OCI-LY1 (cell line): ENCODE measurements around the gene METRN.
"Not testable (repeated sequence)": the region's sequence is repeated elsewhere in the genome, so short reads cannot be mapped to it uniquely, and the experiment has no call there.

Experiments used
- H2AFZ ChIP-seq: fragments of 200-600 bp; sonication (generic), shearing (Covaris generic); 2 replicates; pipeline ENCODE4 v1.6.0; 2014; ENCODE audit warnings: antibody characterized with exemption, mild to moderate bottlenecking, low read length
- H3F3A ChIP-seq: fragments of 200-600 bp; sonication (generic), shearing (Covaris generic); 2 replicates; pipeline ENCODE4 v1.6.0; 2014; ENCODE audit warnings: mild to moderate bottlenecking, antibody characterized with exemption, low read length, moderate library complexity; ENCODE audit not compliant: insufficient read depth
- H3K27ac ChIP-seq: fragments of 200-600 bp; sonication (generic); 2 replicates; pipeline ENCODE4 v1.5.1; 2014; ENCODE audit warnings: low read length, mixed run types, mild to moderate bottlenecking, low read depth; ENCODE audit not compliant: poor library complexity, severe bottlenecking
- H3K27me3 ChIP-seq: fragments of 200-600 bp; sonication (generic); 2 replicates; pipeline ENCODE4 v1.6.0; 2014; ENCODE audit warnings: antibody characterized with exemption, mild to moderate bottlenecking, low read length, moderate library complexity; ENCODE audit not compliant: insufficient read depth
- H3K36me3 ChIP-seq: fragments of 200-600 bp; sonication (generic); 2 replicates; pipeline ENCODE4 v1.6.1; 2014; ENCODE audit warnings: mild to moderate bottlenecking, antibody characterized with exemption, low read length, moderate library complexity, mixed read lengths; ENCODE audit not compliant: insufficient read depth
- H3K4me1 ChIP-seq: fragments of 200-600 bp; sonication (generic); 2 replicates; pipeline ENCODE4 v1.5.1; 2014; ENCODE audit warnings: mild to moderate bottlenecking, low read length, moderate library complexity; ENCODE audit not compliant: insufficient read depth, severe bottlenecking
- H3K4me2 ChIP-seq: fragments of 200-600 bp; sonication (generic), shearing (Covaris generic); 2 replicates; pipeline ENCODE4 v1.6.1; 2014; ENCODE audit warnings: low read length
- H3K4me3 ChIP-seq: fragments of 200-600 bp; sonication (generic); 2 replicates; pipeline ENCODE4 v1.5.1; 2014; ENCODE audit warnings: low read length, low read depth, mild to moderate bottlenecking, mixed read lengths; ENCODE audit not compliant: poor library complexity, severe bottlenecking
- H3K79me2 ChIP-seq: fragments of 200-600 bp; shearing (Covaris generic); 2 replicates; pipeline ENCODE4 v1.6.1; 2016; ENCODE audit warnings: mixed run types, low read length, mixed read lengths; ENCODE audit not compliant: insufficient read depth
- H3K9ac ChIP-seq: fragments of 200-600 bp; sonication (generic), shearing (Covaris generic); 2 replicates; pipeline ENCODE4 v1.6.1; 2014; ENCODE audit warnings: mild to moderate bottlenecking, low read length, mixed read lengths
- H3K9me2 ChIP-seq: fragments of 200-600 bp; sonication (generic), shearing (Covaris generic); 2 replicates; pipeline ENCODE4 v1.6.1; 2014; ENCODE audit warnings: low read depth, mild to moderate bottlenecking, low read length, mixed read lengths
- H3K9me3 ChIP-seq: fragments of 200-600 bp; shearing (Covaris generic); 2 replicates; pipeline ENCODE4 v1.6.1; 2014; ENCODE audit warnings: low read length, mixed read lengths
- H4K20me1 ChIP-seq: fragments of 200-600 bp; sonication (generic), shearing (Covaris generic); 2 replicates; pipeline ENCODE4 v1.6.0; 2016; ENCODE audit warnings: mild to moderate bottlenecking, low read length; ENCODE audit not compliant: insufficient read depth
- EZH2 ChIP-seq: fragments of 200-600 bp; sonication (generic), shearing (Covaris generic); IDR thresholded peaks from 2 replicates; pipeline ENCODE4 v1.8.0; 2017; ENCODE audit warnings: borderline replicate concordance, mixed run types, mild to moderate bottlenecking, antibody characterized with exemption, low read length, moderate library complexity, mixed read lengths
- TF ChIP-seq, protein P1 (sequence below): fragments of 200-600 bp; sonication (generic), shearing (Covaris generic); IDR thresholded peaks from 2 replicates; pipeline ENCODE4 v1.5.1; 2017; ENCODE audit warnings: mild to moderate bottlenecking, antibody characterized with exemption, low read length, moderate library complexity, mixed read lengths

METRN gene

DNA sequence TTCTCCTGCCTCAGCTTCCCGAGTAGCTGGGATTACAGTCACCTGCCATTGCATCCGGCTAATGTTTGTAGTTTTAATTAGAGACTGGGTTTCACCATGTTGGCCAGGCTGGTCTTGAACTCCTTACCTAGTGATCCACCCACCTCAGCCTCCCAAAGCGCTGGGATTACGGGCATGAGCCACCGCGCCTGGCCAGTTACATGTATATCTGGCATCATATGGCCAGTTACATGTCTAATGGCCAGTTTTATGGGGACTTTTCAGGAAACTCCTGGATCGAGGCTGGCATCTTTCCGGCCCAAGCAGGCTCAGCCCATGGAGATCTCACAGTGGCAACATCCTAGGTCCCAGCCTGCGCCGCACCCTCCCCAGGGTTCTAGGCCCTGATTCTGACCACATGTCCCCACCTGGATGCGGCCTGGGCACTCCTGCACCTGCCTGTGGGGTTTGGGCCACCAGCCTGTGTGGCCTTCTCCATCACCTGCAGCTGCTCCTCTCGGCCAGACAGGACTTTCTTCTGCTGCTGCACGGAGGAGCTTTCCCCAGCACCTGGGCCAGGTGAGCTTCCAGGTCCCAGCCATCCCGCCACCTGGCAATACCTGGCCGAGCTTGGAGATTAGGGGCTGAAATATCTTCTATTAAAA, 27.2 kb downstream of the METRN start:
- Histone ChIP-seq H3K4me2 (no peak overlapping the region), H3K27me3 (no peaks in the 10 kb centered on the region), H2AFZ (no peak overlapping the region), H3K4me3 (no peak overlapping the region), H3K9me2 (no peaks in the 10 kb centered on the region), H3F3A (no peaks in the 10 kb centered on the region), H3K9me3 (no peaks in the 10 kb centered on the region), H3K36me3 (peaks cover under 1% of the 10 kb centered on the region), H4K20me1 (no peaks in the 10 kb centered on the region), H3K79me2 (no peaks in the 10 kb centered on the region), H3K9ac (no peak overlapping the region), H3K27ac (no peak overlapping the region), H3K4me1 (peaks cover 35% of the 10 kb centered on the region)
- TF ChIP-seq, protein P1, sequence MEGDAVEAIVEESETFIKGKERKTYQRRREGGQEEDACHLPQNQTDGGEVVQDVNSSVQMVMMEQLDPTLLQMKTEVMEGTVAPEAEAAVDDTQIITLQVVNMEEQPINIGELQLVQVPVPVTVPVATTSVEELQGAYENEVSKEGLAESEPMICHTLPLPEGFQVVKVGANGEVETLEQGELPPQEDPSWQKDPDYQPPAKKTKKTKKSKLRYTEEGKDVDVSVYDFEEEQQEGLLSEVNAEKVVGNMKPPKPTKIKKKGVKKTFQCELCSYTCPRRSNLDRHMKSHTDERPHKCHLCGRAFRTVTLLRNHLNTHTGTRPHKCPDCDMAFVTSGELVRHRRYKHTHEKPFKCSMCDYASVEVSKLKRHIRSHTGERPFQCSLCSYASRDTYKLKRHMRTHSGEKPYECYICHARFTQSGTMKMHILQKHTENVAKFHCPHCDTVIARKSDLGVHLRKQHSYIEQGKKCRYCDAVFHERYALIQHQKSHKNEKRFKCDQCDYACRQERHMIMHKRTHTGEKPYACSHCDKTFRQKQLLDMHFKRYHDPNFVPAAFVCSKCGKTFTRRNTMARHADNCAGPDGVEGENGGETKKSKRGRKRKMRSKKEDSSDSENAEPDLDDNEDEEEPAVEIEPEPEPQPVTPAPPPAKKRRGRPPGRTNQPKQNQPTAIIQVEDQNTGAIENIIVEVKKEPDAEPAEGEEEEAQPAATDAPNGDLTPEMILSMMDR = no peak

DNA sequence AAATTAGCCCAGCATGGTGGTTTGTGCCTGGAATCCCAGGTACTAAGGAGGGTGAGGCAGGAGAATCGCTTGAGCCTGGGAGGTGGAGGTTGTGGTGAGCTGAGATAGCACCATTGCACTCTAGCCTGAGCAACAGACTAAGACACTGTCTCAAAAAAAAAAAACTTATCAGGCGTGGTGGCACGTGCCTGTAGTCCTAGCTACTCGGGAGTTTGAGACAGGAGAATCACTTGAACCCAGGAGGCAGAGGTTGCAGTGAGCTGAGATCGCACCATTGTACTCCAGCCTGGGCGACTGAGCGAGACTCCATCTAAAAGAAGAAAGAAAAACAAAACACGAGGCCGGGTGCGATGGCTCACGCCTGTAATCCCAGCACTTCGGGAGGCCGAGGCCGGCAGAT, 28.0 kb downstream of the METRN start:
- H3K9ac ChIP-seq, H4K20me1 ChIP-seq, H3F3A ChIP-seq, H3K79me2 ChIP-seq, H3K27ac ChIP-seq, H3K4me2 ChIP-seq, H2AFZ ChIP-seq, H3K4me3 ChIP-seq, H3K9me2 ChIP-seq, H3K9me3 ChIP-seq, H3K36me3 ChIP-seq, H3K27me3 ChIP-seq: not testable (repeated sequence)
- H3K4me1 ChIP-seq = peaks cover 27% of the 10 kb centered on the region

DNA sequence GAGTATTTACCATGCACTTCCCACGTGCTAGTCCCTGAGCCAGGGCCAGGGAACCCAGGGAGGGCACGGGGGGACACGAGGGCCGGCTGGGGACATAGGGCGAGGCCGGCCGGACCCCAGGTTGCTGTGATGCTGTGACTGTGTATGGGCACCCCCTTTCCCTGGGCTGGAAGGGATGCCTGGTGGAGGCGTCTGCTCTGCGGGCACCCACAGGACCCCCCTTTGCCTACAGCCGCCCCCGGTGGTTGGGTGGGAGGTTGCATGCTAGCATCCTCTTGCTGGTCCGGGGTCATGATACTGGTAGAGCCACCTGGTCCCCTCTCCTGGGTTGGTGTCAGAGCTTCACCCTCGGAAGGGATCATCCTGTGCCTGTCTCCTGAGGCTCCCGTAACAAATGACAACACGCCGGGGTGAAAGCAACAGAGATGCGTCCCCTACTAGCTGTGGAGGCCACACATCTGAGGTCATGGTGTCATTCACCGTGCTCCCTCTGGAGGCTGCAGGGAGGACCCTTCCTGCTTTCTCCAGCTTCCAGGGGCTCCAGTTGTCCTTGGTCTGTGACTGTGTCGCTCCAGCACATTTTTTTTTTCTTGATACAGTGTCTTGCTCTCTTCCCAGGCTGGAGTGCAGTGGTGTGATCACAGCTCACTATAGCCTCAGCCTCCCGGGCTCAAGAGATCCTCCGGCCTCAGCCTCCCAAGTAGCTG, 29.0 kb downstream of the METRN start:
- Histone ChIP-seq H4K20me1 (no peaks in the 10 kb centered on the region), H3K27ac (no peak overlapping the region), H3F3A (no peaks in the 10 kb centered on the region), H3K4me3 (no peak overlapping the region), H3K9me2 (no peaks in the 10 kb centered on the region), H3K9me3 (no peaks in the 10 kb centered on the region), H3K9ac (no peak overlapping the region), H3K27me3 (no peaks in the 10 kb centered on the region), H3K79me2 (no peaks in the 10 kb centered on the region), H3K4me2 (no peak overlapping the region), H3K36me3 (no peaks in the 10 kb centered on the region), H3K4me1 (peaks cover 17% of the 10 kb centered on the region), H2AFZ (no peak overlapping the region)
- TF ChIP-seq, protein P1 = peak; percentile 17; the same call in 1 of the 2 replicates
- no peak for TF ChIP-seq EZH2

DNA sequence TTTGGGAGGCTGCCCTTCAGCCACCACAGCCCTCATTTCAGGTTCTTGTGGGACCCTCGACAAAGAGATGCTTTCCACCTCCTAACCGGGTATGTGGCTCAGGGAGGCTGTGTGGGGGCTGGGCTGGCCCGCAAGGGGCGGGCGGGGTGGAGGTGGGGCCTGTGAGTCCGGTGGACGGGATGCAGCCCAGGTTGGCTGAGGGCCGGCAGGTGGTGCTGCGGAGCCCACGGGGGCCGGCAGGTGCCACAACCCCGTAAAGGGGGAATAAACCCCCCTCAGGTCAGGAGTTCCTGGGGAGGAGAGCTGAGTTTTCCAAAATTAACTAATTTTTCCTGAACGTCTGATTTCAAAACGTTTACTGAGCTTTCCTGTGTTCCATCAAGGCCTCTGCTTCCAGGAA, 30.8 kb downstream of the METRN start:
- H3K79me2 ChIP-seq = no peaks in the 10 kb centered on the region
- H2AFZ ChIP-seq = no peak overlapping the region
- H3K4me2 ChIP-seq = no peak overlapping the region
- H3K9me2 ChIP-seq = no peaks in the 10 kb centered on the region
- H4K20me1 ChIP-seq = no peaks in the 10 kb centered on the region
- no peak overlapping the region for H3K9ac ChIP-seq
- no peak for TF ChIP-seq EZH2
- TF ChIP-seq, protein P1 = peak; percentile 67
- peaks cover 4% of the 10 kb centered on the region; the same call in 1 of the 2 replicates for H3K27me3 ChIP-seq
- no peaks in the 10 kb centered on the region for H3K9me3 ChIP-seq
- no peaks in the 10 kb centered on the region for H3K36me3 ChIP-seq
- H3F3A ChIP-seq = no peaks in the 10 kb centered on the region
- no peak overlapping the region for H3K27ac ChIP-seq
- peaks cover 5% of the 10 kb centered on the region for H3K4me1 ChIP-seq
- H3K4me3 ChIP-seq = no peak overlapping the region
